ENCODE measurements around the gene BICDL2.
A peak's percentile ranks its signal among the peaks of the same experiment; 100 is the strongest.

Gene BICDL2

DNA sequence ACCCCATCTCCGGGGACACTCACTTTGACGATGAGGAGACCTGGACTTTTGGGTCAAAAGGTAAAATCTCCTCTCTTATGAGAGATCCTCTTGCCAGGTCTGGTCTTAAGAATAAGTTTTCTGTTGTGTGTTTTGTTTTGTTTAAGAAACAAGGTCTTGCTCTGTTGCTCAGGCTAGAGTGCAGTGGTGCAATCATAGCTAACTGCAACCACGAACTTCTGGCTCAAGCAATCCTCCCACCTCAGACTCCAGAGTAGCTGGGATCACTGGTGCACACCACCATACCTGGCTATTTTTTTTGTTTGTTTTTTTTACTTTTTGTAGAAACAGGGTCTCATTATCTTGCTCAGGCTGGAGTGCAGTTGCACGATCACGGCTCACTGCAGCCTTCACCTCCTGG lies 13.7 kb upstream of the BICDL2 start:
- TF ChIP-seq FOXA1 (IDR thresholded peaks at IDR 0.05) (no peak), TARDBP (IDR thresholded peaks at IDR 0.05) (no peak), CTBP1 (IDR thresholded peaks at IDR 0.05; ENCODE audit: borderline replicate concordance) (no peak), HDGF (IDR thresholded peaks at IDR 0.05; ENCODE audit: borderline replicate concordance) (no peak), LEF1 (IDR thresholded peaks at IDR 0.05; ENCODE audit: borderline replicate concordance) (no peak), ELF4 (IDR thresholded peaks at IDR 0.05) (no peak), SUZ12 (IDR thresholded peaks at IDR 0.05) (no peak), FOXK2 (IDR thresholded peaks at IDR 0.05) (no peak), NFRKB (IDR thresholded peaks at IDR 0.05) (no peak), ZNF384 (IDR thresholded peaks at IDR 0.05) (no peak), ARNT (IDR thresholded peaks at IDR 0.05) (no peak), SP1 (IDR thresholded peaks at IDR 0.05) (no peak)
- TF ChIP-seq, protein P1, sequence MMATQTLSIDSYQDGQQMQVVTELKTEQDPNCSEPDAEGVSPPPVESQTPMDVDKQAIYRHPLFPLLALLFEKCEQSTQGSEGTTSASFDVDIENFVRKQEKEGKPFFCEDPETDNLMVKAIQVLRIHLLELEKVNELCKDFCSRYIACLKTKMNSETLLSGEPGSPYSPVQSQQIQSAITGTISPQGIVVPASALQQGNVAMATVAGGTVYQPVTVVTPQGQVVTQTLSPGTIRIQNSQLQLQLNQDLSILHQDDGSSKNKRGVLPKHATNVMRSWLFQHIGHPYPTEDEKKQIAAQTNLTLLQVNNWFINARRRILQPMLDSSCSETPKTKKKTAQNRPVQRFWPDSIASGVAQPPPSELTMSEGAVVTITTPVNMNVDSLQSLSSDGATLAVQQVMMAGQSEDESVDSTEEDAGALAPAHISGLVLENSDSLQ (IDR thresholded peaks at IDR 0.05) = no peak
- CTCF ChIA-PET = interaction anchor here (0.7 to 1.5 kb wide), 3 partner anchors 9 to 23 kb away, joined by 3 to 5 read pairs (median 3); no protein-coding TSS in a partner anchor
- DNase-seq (ENCODE audit: extremely low spot score) = no peak
- POLR2A ChIA-PET = interaction anchor here (0.9 to 1.3 kb wide), 2 partner anchors 70 to 99 kb away, joined by 3 read pairs; partner anchors contain the start of gene PKMYT1

DNA sequence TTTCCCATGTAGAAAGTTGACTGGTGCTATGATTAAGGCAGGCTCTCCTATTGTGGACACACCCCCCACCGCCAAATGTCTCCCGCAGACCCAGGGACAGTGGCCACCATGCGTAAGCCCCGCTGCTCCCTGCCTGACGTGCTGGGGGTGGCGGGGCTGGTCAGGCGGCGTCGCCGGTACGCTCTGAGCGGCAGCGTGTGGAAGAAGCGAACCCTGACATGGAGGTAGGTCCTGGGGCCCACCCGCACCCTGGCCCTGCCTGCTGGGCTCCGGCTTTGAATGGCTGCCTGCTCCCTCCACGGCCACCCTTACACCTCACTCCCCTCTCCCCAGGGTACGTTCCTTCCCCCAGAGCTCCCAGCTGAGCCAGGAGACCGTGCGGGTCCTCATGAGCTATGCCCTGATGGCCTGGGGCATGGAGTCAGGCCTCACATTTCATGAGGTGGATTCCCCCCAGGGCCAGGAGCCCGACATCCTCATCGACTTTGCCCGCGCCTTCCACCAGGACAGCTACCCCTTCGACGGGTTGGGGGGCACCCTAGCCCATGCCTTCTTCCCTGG lies 13.3 kb upstream of the BICDL2 start:
- no peak for DNase-seq (ENCODE audit: extremely low spot score)
- ChIA-PET POLR2A (interaction anchor here (0.9 to 2.0 kb wide), 4 partner anchors 8 to 99 kb away, joined by 3 to 8 read pairs (median 4); partner anchors contain the start of gene PKMYT1), CTCF (interaction anchor here (0.7 to 1.5 kb wide), 3 partner anchors 9 to 22 kb away, joined by 3 to 5 read pairs (median 3); no protein-coding TSS in a partner anchor)
- TF ChIP-seq FOXM1 (IDR thresholded peaks at IDR 0.05; ENCODE audit: borderline replicate concordance) (no peak), SUZ12 (IDR thresholded peaks at IDR 0.05) (no peak), HDGF (IDR thresholded peaks at IDR 0.05; ENCODE audit: borderline replicate concordance) (no peak), L3MBTL2 (conservative IDR thresholded peaks at IDR 0.05) (no peak), TARDBP (IDR thresholded peaks at IDR 0.05) (no peak), ELF4 (IDR thresholded peaks at IDR 0.05) (no peak), BHLHE40 (IDR thresholded peaks at IDR 0.05; ENCODE audit: borderline replicate concordance) (no peak), CTBP1 (IDR thresholded peaks at IDR 0.05; ENCODE audit: borderline replicate concordance) (no peak), FOXK2 (IDR thresholded peaks at IDR 0.05) (no peak), LEF1 (IDR thresholded peaks at IDR 0.05; ENCODE audit: borderline replicate concordance) (no peak), ARNT (IDR thresholded peaks at IDR 0.05) (no peak), NFRKB (IDR thresholded peaks at IDR 0.05) (no peak), SP1 (IDR thresholded peaks at IDR 0.05) (no peak)
- TF ChIP-seq, protein P1 (IDR thresholded peaks at IDR 0.05) = no peak

DNA sequence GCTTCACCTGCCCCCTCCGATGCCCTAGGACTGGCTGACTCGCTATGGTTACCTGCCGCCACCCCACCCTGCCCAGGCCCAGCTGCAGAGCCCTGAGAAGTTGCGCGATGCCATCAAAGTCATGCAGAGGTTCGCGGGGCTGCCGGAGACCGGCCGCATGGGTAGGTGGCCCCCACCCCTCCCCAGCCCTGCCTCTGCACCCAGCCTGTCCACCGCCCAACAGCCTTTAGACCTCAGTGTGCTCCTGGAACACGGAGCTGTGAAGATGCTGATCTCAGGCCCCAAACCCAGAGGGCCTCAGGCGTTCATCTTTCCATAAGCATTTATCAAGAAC lies 10.6 kb upstream of the BICDL2 start:
- no peak for TF ChIP-seq SP1 (IDR thresholded peaks at IDR 0.05)
- TF ChIP-seq FOXA1 (IDR thresholded peaks at IDR 0.05) = no peak
- TF ChIP-seq CTBP1 (IDR thresholded peaks at IDR 0.05; ENCODE audit: borderline replicate concordance) = no peak
- no peak for TF ChIP-seq BHLHE40 (IDR thresholded peaks at IDR 0.05; ENCODE audit: borderline replicate concordance)
- no peak for TF ChIP-seq HDGF (IDR thresholded peaks at IDR 0.05; ENCODE audit: borderline replicate concordance)
- no peak for TF ChIP-seq ZNF384 (IDR thresholded peaks at IDR 0.05)
- no peak for TF ChIP-seq FOXM1 (IDR thresholded peaks at IDR 0.05; ENCODE audit: borderline replicate concordance)
- TF ChIP-seq FOXK2 (IDR thresholded peaks at IDR 0.05) = no peak
- DNase-seq (ENCODE audit: extremely low spot score) = no peak
- ChIA-PET CTCF (interaction anchor here (1.4 to 2.3 kb wide), 3 partner anchors 11 to 19 kb away, joined by 7 to 9 read pairs (median 7); no protein-coding TSS in a partner anchor), POLR2A (interaction anchor here (1.0 to 1.8 kb wide), 2 partner anchors 13 to 16 kb away, joined by 3 to 5 read pairs; no protein-coding TSS in a partner anchor)

DNA sequence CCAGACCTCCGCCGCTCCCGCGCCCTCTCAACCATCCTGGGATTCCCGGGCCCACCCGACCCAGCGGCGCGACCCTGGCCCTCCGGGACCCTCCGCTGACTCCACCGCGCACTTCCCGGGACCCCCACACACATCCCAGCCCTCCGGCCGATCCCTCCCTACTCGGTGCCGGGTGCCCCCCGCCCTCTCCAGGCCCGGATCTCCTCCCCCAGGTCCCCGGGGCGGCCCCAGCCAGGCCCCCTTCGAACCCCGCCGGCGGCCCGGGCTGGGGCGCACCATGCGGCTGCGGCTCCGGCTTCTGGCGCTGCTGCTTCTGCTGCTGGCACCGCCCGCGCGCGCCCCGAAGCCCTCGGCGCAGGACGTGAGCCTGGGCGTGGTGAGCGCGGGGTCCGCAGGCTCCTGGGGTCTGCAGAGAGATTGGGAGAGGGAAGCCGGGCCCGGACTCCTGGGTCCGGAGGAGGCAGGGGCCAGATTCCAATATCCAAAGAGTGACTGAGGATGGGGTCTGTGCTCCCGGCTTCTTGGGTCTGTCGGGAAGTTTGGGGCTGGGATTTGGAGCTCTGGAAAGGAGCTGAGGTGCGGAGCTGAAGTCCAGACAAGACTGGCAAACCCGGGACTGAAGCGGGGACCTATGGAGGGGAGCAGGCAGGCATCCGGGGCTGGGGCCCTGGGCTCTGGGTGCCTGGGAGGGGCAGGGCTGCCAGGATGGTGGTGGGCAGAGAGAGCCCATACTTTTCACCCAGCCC lies 10.1 kb upstream of the BICDL2 start:
- POLR2A ChIA-PET = interaction anchor here (1.0 to 1.8 kb wide), 2 partner anchors 12 to 15 kb away, joined by 3 to 5 read pairs; no protein-coding TSS in a partner anchor
- DNase-seq (ENCODE audit: extremely low spot score) = no peak
- TF ChIP-seq L3MBTL2 (conservative IDR thresholded peaks at IDR 0.05) = no peak
- no peak for TF ChIP-seq HDGF (IDR thresholded peaks at IDR 0.05; ENCODE audit: borderline replicate concordance)
- TF ChIP-seq BHLHE40 (IDR thresholded peaks at IDR 0.05; ENCODE audit: borderline replicate concordance) = no peak
- TF ChIP-seq SP1 (IDR thresholded peaks at IDR 0.05) = no peak
- CTCF ChIA-PET = interaction anchor here (1.4 to 2.3 kb wide), 2 partner anchors 15 to 19 kb away, joined by 7 to 9 read pairs; no protein-coding TSS in a partner anchor

DNA sequence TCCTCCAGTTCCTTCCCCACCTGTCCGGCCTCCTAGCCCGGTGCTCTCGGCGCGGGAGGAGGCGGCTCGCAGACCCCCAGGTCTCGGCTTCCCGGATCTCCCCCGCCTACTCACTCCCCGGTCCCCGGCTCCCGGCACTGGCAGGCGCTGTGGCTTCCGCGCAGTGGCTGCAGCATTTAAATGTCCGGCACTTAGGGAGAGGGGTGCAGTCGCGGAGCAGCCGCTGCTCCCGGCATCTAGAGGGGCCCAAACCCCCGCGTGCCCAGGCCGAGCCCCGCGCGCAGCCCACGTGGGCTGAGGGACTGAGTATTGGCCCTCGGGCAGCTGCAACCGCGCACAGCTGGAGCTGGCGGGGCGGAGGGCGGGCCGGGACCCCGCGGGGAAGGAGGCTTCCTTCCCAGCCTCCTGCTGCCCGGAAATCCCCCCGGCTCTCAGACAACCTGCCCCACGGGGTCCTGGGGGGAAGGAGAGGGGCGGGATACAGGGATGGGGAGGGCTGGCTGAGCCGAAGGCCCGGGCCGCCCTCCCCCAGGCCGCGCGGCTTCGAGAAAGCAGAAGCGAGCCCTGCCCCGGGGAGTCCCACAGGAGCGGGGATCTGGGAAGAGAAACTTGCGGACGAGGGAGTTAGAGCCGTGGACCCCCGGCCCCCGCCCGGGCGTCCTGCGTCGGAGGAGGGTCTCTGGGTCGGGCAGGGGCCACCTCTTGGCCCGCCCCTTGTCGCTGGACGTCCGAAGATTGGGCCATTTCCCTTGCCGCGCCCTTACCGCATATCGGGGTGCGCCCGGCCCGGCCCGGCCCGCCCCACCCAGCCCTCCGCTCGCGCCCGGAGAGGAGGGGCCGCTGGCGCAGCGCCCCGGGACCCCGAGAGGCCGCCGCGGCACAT lies 9.3 kb upstream of the BICDL2 start, which contains the start of gene MMP25:
Gene MMP25 (plus strand): TSS at position 804 of the 883 bp plus-strand sequence. CDS start 357 bp downstream, outside the sequence.
- CTCF ChIA-PET = interaction anchor here (1.0 to 2.6 kb wide), 2 partner anchors 14 to 18 kb away, joined by 4 to 19 read pairs; no protein-coding TSS in a partner anchor
- peak; percentile 47 for DNase-seq (ENCODE audit: extremely low spot score)
- no peak for TF ChIP-seq CTBP1 (IDR thresholded peaks at IDR 0.05; ENCODE audit: borderline replicate concordance)
- TF ChIP-seq L3MBTL2 (conservative IDR thresholded peaks at IDR 0.05) = peak; percentile 83
- POLR2A ChIA-PET = interaction anchor here (1.0 to 2.1 kb wide), 3 partner anchors 13 to 25 kb away, joined by 3 to 9 read pairs (median 4); partner anchors contain the start of genes HCFC1R1 and THOC6
